Right ventricle myocardium inferior (tissue), 1 donor: ENCODE measurements around the gene UCMA. TPM values are rescaled to one million over a fixed set of nuclear protein-coding genes. Genes with fewer than 3 reads are reported as not detected.
"Not testable (repeated sequence)": the region's sequence is repeated elsewhere in the genome, so short reads cannot be mapped to it uniquely, and the experiment has no call there.

Source experiments
- ATAC-seq: fragments of 200-7000 bp; cut with Tn5 transposase; one replicate; pipeline ENCODE4 v1.9.1; 2020; ENCODE audit warnings: mild to moderate bottlenecking, moderate library complexity
- DNase-seq: peaks from one replicate; pipeline ENCODE4 v3.0.0; 2021; ENCODE audit errors: missing footprints
- intact Hi-C: fragments of 100-400 bp; cut with DNase I; formaldehyde crosslinking; loops from one replicate; pipeline ENCODE4 v1.11.0; 2022
- total RNA-seq: library from RNA; stranded (reverse); fragmentation: NEBNext Ultra II Directional; extraction: Animal tissue kit (Norgen Biotek cat#: 25700); gene quantifications from one replicate; pipeline ENCODE4 v1.2.1, GENCODE V29; 2021
- donor health status: DM: no; HTN: yes; CAD: no; lungs with severe emphysema.

Gene UCMA
- total RNA-seq, 1 donor from 2014 or later = not detected

DNA sequence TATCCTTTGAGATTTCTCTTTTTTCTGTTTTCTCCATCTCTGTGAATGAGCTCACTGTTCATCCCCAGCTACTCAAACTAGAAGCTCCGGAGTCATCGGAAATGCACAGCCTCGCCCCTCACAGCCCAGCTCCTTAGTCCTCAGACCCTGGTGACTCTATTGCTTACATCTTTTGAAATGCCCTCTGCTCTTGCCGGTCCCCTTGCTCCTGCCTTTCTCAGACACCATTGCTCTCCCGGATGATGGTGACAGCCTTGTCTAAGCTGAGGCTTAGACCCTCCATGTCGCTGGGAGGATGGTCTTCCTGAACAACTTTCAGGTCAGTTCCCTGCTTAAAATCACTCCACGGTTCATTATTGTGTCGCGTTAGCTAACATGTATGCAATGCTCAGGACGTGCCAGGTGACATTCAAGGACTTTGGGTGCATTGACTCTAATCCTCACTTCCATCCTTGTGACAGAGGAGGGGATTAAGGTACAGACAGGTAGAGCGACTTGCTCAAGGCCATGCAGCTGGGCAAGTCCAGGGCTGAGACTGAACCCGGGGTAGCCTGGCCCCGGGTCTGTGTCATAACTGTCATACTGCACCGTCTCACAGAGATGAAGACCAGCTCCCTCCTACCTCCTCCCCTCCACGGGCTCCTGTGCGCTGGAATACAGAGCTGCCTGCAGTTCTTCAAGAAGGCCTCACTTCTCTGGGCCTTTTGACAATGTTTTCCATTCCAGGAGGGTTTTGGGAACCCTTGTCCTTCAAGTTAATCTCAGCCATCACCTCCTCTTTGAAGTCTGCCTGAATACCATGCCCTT is 4.3 kb upstream of the UCMA start:
- intact Hi-C loops = no loop called here
- ATAC-seq = no peak

GRCh38 chr10:13236638-13237037 is 2.5 kb upstream of the UCMA start:
- intact Hi-C loops = no loop called here
- no peak for ATAC-seq
- DNase-seq = no peak

More for the DNA sequence above, 4.3 kb upstream of the UCMA start:
- DNase-seq = no peak

DNA sequence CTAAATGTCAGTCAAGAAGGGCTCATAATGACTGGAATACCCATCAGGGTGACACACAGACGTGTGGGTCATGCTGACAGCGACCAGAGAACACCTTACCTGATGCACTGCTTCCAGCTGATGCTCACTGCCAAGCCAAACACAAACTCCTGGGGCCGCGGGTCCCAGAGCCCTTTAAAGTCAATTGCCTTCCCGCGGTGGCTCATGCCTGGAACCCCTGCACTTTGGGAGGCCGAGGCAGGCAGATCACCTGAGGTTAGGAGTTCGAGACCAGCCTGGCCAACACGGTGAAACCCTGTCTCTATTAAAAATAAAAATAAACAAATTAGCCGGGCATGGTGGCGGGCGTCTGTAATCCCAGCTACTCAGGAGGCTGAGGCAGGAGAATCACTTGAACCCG is 562 bp upstream of the UCMA start:
- DNase-seq, ATAC-seq, intact Hi-C loops: not testable (repeated sequence)

DNA sequence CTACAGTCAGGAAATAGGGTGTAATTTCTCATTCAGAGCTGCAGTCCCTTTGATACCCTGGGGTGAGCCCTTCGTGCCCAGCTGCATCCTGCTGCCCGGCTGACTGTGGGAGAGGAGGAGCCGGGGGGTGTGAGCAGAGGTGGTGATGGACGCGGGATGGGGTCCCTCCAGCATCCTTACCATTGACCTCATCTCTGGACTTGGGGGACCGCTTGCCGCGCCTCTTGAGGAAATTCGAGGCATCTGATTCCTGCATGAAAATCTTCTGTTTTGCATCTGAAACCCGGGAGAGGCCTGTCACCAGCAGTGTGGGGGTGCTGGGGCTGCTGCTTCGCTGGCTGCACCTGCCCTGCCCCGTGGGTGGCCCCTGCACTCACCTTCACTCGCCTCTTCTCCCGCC is 816 bp downstream of the UCMA start:
- intact Hi-C loops = no loop called here
- DNase-seq = no peak
- no peak for ATAC-seq

DNA sequence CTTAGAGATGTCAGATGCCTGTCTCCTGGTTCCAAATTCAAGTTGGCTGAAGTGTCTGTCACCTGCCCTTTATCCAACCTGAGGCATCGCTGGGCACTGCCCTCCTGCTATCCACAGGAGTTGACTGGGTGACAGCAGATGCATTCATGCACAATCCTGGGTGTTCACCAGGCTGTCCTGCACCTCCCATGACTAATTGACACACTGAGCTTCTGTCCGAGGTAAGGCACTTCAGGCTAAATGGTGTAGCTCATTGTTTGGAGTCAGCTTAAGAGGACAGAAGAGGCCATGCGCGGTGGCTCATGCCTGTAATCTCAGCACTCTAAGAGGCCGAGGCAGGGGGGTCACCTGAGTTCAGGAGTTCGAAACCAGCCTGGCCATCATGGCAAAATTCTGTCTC is 2.4 kb downstream of the UCMA start:
- DNase-seq (no peak), ATAC-seq (no peak)
- intact Hi-C loops = no loop called here

- ATAC-seq (no peak), DNase-seq (no peak)
- intact Hi-C loops = no loop called here
Measured at GRCh38 chr10:13231190-13231589, 3.0 kb downstream of the UCMA start.

GRCh38 chr10:13227031-13227430 is 7.1 kb downstream of the UCMA start:
- ATAC-seq = no peak
- intact Hi-C loops = no loop called here
- no peak for DNase-seq

- intact Hi-C loops = no loop called here
- DNase-seq (no peak), ATAC-seq (no peak)
Measured at GRCh38 chr10:13225601-13226000, 8.6 kb downstream of the UCMA start.

DNA sequence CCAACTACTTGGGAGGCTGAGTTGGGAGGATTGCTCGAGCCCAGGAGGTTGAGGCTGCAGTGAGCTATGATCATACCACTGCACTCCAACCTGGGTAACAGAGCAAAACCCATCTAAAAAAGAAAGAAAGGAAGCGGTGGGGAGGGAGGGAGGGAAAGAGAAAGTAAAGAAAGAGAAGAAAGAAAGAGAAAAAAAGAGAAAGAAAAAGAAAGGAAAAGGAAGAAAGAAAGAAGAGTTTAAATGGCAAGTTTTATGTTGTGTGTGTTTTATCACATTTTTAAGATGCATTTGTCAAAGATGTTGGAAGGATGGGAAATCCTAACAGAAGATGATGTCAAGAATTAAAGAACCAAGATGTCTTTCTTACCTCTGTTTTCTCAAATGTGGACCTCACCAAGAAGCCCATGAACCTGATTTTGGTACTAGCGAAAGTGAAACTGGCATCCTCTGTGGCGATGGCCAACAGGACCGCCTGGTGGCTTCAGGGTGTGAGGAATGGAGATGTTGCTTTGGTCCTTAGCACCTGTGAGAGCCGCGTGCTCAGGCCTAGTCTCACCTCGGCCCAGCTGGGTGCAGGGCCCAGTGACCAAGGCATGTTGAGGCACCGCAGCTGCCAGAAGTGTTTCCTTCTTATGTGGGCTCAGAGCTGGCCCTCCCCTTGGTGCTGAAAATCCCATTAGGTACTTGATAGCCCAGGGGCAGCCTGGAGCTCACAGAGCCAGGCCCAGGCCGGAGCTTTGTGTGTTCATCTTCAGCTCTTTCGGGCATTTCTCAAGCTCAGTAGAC is 9.8 kb downstream of the UCMA start:
- no peak for ATAC-seq
- no peak for DNase-seq
- intact Hi-C loops = no loop called here

DNA sequence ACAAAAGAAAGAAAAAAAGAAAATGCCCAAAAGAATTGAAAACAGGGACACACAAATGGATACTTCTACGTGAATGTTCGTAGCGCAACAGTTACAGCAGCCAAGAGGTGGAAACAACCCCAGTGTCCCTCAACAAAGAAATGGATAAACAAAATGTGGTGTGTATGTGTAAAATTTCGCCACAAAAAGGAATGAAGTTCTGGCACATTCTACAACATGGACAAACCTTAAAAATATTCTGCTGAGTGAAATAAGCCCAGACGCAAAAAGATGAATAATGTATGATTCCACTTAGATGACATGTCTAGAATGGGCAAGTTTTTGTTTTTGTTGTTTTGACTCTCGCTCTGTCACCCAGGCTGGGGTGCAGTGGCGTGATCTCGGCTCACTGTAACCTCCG is 10.9 kb downstream of the UCMA start:
- intact Hi-C loops = no loop called here
- ATAC-seq (no peak), DNase-seq (no peak)

DNA sequence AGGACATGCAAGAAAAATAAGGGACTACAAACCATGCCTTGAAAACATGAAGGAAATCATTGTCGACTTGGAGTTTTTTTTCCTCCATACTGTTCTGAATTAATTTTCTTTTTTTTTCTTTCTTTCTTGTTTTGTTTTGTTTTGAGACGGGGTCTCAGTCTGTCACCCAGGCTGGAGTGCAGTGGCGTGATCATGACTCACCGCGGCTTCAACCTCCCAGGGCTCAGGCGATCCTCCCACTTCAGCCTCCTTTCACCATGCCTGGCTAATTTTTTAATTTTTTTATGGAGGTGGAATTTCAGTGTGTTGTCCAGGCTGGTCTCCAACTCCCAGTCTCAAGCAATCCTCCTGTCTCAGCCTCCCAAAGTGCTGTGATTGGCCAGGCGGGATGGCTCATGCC is 11.6 kb downstream of the UCMA start:
- ATAC-seq (no peak), DNase-seq (no peak)
- intact Hi-C loops = no loop called here

GRCh38 chr10:13222151-13222550 is 12.0 kb downstream of the UCMA start:
- DNase-seq = no peak
- no peak for ATAC-seq
- intact Hi-C loops = no loop called here

DNA sequence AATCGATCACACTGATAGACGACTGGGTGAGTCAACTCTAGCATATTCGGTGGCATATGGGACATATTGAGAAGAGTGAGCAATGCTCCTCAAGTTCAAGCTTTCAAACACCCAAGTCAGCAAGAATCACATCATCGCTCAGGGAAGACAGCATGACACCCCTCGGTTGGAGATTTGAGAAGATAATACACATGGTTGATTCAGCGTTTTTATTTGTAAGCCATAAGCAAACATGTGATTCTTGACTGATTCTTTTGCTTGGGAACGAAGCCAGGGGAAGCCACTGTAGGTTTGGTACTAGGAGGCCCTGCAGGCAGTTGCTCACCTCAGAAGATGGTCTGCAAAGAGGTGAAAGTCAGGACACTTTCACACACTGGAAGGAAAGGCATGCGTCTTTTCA is 12.6 kb downstream of the UCMA start:
- intact Hi-C loops = no loop called here

DNA sequence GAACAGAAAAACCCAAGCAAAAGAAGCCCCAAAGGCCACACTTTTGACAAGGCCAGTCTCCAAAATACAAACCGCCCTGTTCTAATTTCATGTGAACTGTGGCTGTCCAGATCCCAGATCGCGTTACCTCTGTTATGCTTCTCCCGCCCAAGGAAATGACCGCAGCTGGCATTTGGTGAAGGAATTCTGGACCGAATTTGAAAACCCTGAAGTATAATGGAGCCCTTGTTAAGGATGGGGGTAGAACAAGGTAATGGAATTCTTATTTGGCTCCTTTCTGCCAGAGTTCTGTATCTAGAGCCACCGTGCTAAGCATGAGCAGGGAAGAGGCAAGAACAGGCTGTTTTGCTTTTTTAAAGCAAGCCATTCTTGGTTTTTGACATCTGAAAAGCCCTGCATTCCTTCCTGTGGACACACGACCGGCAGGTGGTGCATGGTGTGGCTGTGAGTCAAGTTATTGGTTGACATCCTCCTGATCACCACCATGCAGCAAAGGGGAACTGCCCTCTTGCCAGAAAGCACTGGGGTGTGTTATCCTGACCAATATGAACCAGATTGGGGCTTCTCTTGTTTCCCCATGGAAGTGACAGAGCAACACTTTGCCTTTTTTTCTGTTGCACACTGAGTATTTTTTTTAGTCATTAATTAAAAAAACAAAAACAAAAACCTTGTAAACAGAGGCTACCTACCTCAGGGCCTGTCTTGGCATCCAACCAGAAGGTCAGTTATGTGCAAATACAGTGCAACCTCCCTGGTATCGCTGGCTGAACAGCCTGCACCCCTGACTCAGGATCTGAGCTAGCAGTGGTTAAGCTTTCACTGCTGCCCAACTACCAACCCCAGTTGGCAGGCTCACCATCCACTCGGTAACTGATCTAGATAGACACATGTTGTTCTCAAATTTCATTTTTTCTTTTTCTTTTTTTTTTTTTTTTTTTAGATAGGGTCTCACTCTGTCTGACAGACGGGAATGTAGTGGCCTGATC is 14.2 kb downstream of the UCMA start:
- intact Hi-C loops = no loop called here
- ATAC-seq (no peak), DNase-seq (no peak)

More for the DNA sequence above, 12.6 kb downstream of the UCMA start:
- ATAC-seq (no peak), DNase-seq (no peak)

DNA sequence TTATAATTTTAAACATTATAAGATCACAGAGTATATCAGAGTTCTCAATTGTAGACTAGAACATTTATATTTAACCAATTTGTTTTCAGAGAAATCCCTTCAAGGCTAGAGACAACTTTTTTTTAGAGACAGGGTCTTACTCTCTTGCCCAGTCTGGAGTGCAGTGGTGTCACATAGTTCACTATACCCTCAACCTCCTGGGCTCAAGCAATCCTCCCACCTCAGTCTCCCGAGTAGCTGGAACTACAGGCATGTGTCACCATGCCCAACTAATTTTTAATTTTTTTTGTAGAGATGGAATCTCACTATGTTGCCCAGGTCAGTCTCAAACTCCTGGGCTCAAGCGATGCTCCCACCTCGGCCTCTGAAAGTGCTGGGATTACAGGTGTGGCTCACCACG is 15.3 kb downstream of the UCMA start:
- ATAC-seq (no peak), DNase-seq (no peak)
- intact Hi-C loops = no loop called here

DNA sequence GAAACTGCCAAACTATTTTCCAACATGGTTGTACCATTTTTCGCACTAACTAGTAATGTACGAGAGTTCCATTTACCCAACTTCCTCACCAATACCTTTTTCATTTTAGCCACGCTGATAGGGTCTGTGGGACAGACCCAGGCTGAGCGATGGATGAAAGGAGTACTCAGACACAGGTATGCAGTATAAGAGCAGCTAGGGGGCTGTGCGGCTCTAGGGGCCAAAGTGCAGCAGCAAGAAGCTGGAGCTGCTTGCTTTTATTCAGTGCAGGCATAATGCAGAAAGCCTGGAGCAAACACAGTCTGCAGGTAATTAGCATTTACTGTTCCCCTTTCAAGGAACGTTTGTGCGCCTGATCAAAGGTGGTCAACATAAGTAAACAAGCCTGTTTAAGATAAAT is 21.0 kb downstream of the UCMA start:
- intact Hi-C loops = no loop called here
- no peak for ATAC-seq

GRCh38 chr10:13206546-13207443 is 27.4 kb downstream of the UCMA start:
- ATAC-seq = no peak
- intact Hi-C loops = no loop called here
- DNase-seq = no peak

More for the DNA sequence above, 21.0 kb downstream of the UCMA start:
- DNase-seq = no peak

DNA sequence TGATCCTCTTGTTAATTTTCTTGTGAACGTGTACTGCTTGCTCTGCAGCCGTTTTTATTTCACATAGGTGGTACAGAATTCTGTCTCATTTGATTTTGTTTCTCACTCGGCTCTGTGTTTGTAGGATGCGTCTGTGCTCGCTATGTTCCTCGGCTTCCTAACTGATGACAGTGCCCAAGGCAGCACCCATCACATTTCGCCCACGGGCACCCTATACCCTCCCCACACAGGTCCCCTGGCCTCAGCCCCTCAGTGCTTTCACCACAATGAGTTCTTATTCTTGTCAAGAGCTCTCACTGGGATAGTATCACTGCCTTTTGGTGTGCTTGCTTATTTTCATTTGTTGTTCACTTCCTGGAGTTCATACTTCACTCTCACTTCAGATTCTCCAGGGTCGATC is 28.1 kb downstream of the UCMA start:
- ATAC-seq (no peak), DNase-seq (no peak)
- intact Hi-C loops = no loop called here
